Stimulated activated CD4-positive, alpha-beta T cell treated with anti-CD3 and anti-CD28 coated beads, Interleukin-4, amount 100 ng/mL, for 1 hour (primary cell): Measurements from ENCODE around the gene NR3C2.
"Not testable (repeated sequence)": the region's sequence is repeated elsewhere in the genome, so short reads cannot be mapped to it uniquely, and the experiment has no call there.

Experiments used
- DNase-seq: peaks from one replicate; pipeline ENCODE4 v3.0.0-alpha.2; 2020

The NR3C2 gene

GRCh38 chr4:148094149-148094548, 348.1 kb downstream of the NR3C2 start:
- DNase-seq = no peak

GRCh38 chr4:148093065-148093464, 349.1 kb downstream of the NR3C2 start:
- DNase-seq = no peak

- no peak for DNase-seq
These were observed 349.7 kb downstream of the NR3C2 start for GRCh38 chr4:148092316-148093014.

DNA sequence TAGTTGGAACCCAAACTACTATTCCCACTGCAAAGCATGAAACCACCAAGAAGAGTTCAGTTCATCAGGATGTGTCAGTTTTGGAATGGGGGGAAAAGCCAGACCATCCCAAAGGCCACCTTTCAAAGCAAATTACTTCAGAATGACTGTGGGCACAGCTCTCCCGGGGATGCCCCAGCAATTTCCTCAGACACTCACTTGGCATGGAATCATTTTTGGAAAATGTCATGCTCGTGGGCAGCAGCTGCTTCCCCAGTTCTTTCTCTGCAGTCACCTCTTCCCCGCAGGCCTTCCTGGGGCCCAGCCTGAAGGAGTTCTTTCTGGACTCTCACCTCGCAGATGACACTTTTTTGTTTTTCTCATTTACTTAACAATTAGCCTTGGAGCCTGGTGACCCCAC, 350.3 kb downstream of the NR3C2 start:
- DNase-seq = no peak

DNA sequence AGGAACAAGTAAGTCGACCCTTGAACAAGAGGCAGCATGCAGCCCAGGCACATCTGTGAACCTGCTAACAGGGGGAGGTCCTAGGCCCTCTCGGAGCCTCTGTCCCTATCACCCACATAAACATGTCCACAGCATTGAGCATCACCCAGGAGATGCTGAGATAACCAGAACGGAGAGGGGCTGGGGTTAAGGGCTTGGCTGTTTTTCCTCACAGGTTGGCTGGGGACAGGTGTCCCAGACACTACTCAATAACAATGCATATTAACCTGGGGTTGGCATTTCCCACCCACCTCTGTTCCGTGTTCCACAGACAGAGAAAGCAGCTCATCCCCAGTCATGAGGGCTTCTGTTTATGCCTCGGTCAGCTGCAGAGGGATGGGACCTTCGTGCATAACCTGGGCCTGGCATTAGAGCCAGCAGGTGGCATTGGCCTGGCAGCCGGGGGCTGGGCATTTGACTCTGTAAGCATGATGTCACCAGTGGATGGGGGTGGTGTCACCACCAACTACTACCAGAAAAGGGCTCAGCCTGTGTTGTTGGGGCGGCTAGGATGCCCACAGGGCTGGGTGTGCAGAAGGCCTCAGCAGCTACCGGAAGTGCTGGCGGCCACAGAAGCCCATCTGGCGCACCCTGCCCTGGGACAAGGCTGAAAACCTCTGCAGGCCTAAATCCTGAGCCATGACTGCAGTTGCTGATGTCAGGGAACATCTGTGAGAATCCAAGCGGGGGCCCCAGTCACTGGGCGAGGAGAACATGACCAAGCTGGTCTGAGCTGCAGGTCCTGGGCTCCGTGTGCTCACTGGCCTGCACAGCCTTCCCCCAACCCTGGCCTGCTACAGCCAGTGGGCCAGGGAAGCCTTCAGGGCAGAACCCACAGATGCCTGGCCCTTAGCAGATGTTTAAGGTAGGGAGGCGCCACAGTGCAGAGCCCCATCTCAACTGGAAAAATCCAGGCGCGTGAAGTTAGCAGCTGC, 351.4 kb downstream of the NR3C2 start:
- DNase-seq = no peak

DNA sequence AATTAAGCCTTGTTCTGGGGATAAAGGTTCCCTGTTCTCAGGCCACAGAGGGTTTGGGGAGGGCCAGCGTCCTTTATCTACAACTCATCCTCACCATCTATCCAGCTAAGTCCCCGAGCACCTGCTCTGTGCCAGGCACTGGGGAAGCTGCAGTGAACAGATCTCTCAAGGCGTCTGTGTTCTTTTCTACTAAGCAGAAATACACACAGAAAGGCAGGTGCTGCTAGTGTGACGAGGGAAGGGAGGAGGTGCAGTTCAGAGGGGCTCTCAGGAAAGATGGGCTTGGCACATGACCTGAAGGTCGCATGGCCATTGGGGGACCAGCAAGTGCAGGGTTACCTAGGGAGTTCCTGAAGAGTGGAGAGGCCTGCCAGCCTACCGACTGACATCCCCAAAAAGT, 352.2 kb downstream of the NR3C2 start:
- DNase-seq = no peak

DNA sequence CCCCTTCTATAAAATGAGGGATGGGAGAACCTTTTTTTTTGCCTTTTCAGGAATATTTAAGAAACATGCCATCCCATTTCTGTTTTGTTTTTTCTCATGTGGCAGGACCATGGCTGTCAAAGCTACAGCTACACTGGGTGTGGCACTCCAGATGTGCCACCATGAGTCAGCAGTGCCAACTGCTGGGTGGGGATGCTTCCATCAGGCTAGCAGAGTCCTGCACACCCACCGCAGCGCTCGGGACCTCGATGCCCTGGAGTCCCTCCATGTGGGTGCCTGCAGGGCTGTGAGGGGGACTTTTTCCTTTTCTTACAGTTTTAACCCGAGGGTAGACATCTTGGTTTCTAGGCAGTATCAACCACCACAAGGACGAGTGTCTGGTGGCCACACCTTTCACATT, 352.6 kb downstream of the NR3C2 start:
- DNase-seq = no peak

GRCh38 chr4:148083073-148083472, 359.1 kb downstream of the NR3C2 start:
- DNase-seq = not testable (repeated sequence)

- DNase-seq = no peak
These were observed 360.5 kb downstream of the NR3C2 start for GRCh38 chr4:148081745-148082144.

DNA sequence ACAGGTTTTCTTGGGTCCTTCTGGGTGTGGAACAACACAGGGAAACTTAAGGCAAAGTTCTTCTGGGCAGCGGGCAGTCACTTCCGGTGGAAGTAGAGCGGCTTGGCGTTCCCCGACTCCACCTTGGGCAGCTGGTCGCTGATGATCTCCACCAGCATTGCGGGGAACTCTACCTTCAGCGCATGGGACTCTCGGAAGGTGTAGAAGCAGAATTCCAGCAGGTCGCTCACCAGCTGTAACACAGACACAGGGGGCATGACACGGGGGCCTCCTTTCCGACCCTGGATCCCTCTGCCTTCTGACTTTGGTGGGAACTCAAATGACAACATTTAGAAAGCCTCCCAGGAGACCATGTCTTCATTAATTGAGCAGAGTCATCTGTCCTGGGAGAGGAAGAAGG, 360.9 kb downstream of the NR3C2 start:
- no peak for DNase-seq

- DNase-seq = no peak
These were observed 362.3 kb downstream of the NR3C2 start for GRCh38 chr4:148079961-148080360.

- no peak for DNase-seq
These were observed 364.2 kb downstream of the NR3C2 start for GRCh38 chr4:148078061-148078460.

DNA sequence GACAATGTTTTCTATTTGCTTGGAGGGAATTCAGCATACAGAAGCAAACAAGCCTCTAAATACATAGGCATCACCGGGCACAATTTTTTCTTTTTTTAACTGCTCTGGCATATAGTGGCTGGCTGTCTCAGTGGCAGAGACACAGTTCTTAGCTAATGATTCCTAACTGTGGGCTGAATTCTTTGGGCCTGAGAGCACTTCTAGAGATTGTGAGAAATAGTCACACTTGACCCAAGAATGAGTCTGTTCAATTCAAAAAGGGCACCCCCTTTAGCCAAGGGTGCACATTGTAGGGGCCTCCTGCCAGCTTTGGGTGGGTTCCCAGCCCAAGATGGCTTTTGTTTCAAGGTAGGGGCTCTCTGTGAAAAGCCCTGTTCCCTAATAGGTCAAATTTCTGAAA, 364.6 kb downstream of the NR3C2 start:
- DNase-seq = no peak

DNA sequence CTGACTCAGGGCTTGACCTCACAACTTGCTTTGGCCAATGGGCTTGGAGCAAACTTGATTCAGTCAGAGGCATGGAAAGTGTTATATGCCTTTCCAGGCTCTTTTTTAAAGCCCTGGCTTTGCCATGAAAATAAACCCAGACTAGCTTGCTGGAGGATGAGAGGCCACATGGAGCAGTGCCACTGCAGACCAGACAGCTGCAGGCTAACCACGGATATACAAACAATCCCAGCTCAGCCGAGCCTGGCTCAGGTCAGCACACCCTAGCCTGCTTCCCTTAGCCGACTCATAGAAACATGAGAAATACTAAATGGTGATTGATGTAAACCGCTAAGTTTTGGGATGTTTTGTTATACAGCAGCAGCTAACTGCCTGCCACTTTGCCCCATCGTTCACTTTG, 365.2 kb downstream of the NR3C2 start:
- DNase-seq = no peak

DNA sequence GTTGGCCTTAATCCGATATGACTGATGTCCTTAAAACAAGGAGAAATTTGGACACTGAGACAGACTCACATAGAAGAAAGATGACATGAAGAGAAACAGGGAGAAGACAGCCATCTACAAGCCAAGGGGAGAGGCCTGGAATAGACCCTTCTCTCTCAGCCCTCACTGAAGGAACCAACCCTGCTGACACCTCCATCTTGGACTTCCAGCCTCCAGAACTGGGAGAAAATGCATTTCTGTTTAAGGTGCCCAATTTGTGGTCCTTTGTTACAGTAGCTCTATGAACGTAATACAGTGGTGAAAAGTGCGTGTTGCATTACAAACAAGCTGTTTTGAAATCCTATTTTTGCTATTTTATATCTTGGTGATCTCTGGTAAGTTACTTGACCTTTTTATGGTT, 366.8 kb downstream of the NR3C2 start:
- DNase-seq = no peak

- no peak for DNase-seq
These were observed 367.8 kb downstream of the NR3C2 start for GRCh38 chr4:148074462-148074861.

DNA sequence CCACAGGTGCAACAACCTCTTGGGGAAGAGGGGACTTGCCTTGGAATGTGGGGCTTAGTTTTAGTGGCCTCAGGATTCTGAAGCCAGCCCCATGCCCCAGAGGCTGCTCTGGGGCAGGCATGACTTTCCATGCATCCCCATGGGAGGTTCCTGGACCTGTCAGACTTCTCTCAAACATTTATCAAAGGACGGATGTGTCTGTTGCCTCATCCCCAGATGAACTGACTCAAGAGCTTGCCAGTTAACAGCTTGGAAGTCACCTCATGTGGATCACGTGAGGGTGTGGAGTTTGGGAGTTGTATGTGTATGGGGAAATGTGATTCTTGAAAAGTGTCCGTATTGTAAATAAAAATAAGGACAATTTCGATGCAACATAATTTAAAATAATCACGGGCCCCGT, 368.9 kb downstream of the NR3C2 start:
- no peak for DNase-seq

DNA sequence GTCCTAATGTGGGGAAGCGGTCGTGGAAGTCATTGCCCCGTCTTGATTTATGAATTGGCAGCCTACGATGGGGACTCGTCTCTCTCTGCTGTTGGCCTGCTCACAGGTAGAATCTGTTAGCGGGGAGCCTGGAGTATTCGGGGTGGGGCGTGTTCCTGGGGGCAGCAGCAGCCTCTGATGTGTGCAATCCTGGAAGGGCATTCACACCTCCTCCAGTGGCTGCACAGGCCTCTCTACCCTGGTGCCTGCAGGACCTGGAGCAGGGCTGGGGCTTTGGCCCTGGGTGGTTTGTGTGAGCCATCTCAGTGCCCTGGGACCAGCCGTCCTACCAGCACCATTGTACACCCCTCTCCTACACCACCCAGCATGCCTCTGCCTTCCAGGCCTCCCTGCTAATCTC, 369.4 kb downstream of the NR3C2 start:
- DNase-seq = no peak

- DNase-seq = no peak
These were observed 371.2 kb downstream of the NR3C2 start for GRCh38 chr4:148071009-148071408.

DNA sequence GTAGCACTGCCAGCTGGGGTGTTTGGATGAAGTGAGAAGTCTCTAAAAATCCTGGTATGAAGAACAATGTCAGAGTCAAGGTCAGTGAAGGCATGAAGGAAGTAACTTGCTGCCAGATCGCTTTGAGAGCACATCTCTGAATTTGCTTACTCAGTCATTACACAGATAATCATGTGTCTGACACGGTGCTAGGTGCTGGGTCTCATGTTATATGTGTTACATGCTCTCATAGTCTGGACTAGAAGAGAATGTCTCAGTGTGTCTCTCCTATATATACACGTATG, 372.4 kb downstream of the NR3C2 start:
- no peak for DNase-seq

DNA sequence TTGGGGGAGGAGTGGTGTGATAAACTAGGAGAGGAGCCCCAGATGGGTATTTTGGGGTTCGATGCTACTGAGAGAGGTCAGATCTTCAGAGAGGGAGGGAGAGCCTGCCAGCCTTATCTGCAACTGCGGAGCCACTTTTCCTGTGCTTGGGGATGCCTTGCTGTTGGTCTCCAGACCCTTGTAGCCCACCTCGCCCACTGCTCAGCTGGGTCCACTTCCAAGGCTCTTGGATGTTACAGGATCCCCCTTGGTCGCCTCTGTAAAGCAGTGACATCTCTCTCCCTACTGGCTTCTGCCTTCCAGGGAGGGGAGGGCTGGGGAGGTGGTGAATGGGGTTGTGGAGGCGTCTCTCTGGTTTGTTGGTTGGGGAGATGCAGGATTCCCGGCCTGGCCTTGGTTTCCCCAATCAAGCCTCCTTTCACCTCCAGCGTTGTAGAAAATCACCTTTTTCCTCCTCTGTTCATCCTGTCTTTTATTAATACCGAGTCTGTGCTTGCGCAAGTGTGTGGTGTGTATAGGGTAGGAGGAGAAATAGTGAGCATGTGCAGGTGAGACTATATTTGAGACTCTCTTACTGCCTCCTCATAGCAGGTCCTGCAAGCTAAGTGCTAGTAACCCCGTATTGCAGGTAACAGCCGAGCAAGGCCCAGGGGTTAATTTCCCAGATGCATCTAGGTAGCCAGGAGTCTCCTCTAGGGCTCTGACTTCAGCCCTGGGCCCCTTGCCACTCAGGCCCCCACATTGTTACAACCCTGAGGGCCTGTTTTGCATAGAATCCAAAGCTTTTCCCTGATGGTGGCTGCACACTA, 372.9 kb downstream of the NR3C2 start:
- DNase-seq = no peak

DNA sequence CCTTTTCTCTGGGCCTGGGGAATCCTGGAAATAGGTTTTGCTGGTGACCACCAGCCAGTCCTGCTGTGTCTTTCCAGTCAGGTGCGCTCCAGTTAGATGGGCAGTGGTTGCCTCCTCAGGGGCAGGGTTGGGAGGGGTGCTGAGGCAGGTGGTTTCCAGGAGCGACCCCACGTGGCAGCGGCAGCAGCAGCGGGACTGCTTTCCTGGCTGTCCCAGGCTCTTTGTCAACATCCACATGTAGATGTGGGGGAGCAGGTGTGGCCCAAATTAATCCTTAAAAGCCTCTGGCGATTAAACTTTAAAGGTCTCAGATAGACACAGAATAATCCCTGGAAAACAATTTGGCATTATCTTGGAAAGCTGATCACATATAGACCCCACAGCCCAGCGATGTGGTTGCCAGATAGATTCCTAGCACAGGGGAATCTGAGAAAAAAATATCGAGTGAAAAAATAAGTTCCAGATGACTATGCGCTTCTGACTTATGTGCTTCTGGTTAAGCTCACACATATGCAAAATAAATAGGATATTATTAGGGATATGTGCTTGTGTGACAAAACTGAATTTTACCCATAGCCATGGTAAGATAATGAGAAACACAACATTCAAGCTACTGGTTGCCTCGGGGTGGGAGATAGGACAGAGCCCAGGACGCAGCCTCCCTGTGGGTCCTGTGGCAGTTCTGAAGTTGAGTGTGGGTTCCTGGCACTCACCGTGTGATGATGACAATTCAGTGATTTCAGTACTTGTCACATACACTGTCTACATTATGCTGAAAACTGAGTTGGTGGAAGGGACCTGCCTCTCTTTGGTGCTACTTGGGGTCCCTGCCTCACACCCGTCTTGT, 373.9 kb downstream of the NR3C2 start:
- DNase-seq = no peak
